ENCODE results near the gene SOX5.

The SOX5 gene

DNA sequence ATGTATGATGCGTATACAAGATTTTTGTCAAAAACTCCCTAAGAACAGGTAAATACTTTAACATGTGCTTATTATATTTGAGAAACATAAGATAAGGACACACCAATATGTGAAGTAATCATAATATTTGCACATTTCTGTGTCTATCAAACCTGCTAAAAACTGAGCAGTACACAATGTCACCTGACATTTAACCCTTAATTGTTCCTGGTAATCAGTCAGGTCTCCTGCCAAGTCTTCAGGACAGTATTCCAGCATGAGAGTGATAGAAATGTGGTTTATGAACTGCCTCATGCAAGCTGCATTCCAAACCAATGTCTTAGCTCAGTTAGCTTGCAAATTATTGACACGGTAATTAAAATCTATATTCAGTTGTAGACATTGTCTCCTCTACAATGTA lies 4.2 kb downstream of the SOX5 start:
- Histone ChIP-seq H3K9me3 (ENCODE audit: insufficient read depth, low read depth, low read length) (no peaks in the 10 kb centered on the region), H3K4me3 (ENCODE audit: low read length) (no peak overlapping the region), H3K27ac (ENCODE audit: low read length) (no peak overlapping the region), H3K27me3 (ENCODE audit: insufficient read depth, low read length) (peaks cover 22% of the 10 kb centered on the region), H3K36me3 (ENCODE audit: insufficient read depth, low read depth, low read length) (no peaks in the 10 kb centered on the region), H3K9ac (ENCODE audit: low read depth, low read length) (no peak overlapping the region), H3K4me1 (ENCODE audit: insufficient read depth, low read length) (peaks cover 10% of the 10 kb centered on the region; the same call in 1 of the 2 replicates)

DNA sequence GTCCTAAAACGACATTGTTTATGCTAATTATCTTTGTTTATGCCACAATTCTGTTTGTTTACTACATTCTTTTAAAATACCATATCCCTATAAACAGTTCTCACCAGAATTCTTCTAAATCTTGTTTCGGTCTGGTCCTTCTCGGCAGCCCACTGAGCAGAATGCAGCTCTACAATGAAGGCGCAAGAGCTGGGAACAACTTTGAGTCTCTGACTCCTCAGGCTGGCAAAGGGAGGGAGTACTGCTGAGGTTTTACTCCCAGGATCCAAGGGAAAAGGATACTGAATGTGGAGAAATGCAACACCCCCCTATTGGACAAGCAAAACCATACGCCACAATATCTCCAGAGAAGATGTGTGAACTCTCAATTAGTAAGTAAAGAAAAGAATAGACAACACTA lies 5.4 kb downstream of the SOX5 start:
- Histone ChIP-seq H3K9me3 (ENCODE audit: insufficient read depth, low read depth, low read length) (no peaks in the 10 kb centered on the region), H3K27me3 (ENCODE audit: insufficient read depth, low read length) (peaks cover 10% of the 10 kb centered on the region), H3K36me3 (ENCODE audit: insufficient read depth, low read depth, low read length) (no peaks in the 10 kb centered on the region), H3K4me1 (ENCODE audit: insufficient read depth, low read length) (peaks cover 8% of the 10 kb centered on the region; the same call in 1 of the 2 replicates), H3K27ac (ENCODE audit: low read length) (no peak overlapping the region), H3K4me3 (ENCODE audit: low read length) (0 out of 2 replicates have a peak overlapping the region, but pooled peaks have one; percentile 7), H3K9ac (ENCODE audit: low read depth, low read length) (no peak overlapping the region; the same call in 1 of the 2 replicates)

DNA sequence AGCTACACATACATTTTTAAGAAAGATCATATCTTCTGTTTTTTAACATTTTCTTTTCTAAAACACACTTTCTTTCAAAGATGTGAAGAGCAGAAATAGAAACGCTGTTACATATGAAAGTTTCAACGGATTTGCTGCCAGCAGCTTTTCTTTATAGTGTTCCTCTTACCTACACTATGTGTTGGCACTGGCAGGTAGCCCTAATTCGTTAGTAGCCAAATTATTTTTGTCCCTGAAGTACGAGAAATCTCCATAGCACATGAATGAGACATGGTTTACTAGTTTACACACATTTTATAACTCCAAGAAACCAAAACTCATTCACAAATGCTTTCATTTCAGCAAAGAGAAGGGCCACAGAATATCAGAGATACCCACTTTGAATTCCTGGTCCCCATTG lies 6.6 kb downstream of the SOX5 start:
- Histone ChIP-seq H3K4me3 (ENCODE audit: low read length) (no peak overlapping the region), H3K9ac (ENCODE audit: low read depth, low read length) (no peak overlapping the region), H3K9me3 (ENCODE audit: insufficient read depth, low read depth, low read length) (no peaks in the 10 kb centered on the region), H3K4me1 (ENCODE audit: insufficient read depth, low read length) (peaks cover 3% of the 10 kb centered on the region; the same call in 1 of the 2 replicates), H3K27ac (ENCODE audit: low read length) (no peak overlapping the region), H3K36me3 (ENCODE audit: insufficient read depth, low read depth, low read length) (no peaks in the 10 kb centered on the region), H3K27me3 (ENCODE audit: insufficient read depth, low read length) (no peaks in the 10 kb centered on the region; the same call in 1 of the 2 replicates)

DNA sequence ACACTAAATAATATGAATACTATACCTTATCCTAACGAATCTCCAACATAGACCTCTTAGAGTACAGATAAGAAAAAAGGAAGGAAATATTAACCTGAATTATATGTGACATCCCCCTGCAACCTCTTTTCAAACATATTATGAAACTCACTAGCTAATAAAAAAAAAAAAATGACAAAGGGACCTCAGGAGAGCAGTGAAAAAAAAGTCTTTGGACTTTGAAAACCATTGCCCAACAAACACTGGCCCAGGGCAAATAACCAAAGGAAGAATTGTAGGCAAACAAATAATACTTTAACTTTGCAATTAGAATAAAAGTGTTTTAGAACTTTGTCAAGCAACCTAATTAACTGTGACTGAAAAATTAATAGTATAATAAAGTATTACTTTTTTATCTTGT lies 7.7 kb downstream of the SOX5 start:
- Histone ChIP-seq H3K36me3 (ENCODE audit: insufficient read depth, low read depth, low read length) (no peaks in the 10 kb centered on the region), H3K9me3 (ENCODE audit: insufficient read depth, low read depth, low read length) (no peaks in the 10 kb centered on the region), H3K27me3 (ENCODE audit: insufficient read depth, low read length) (no peaks in the 10 kb centered on the region), H3K9ac (ENCODE audit: low read depth, low read length) (no peak overlapping the region), H3K27ac (ENCODE audit: low read length) (no peak overlapping the region), H3K4me1 (ENCODE audit: insufficient read depth, low read length) (peaks cover 3% of the 10 kb centered on the region; the same call in 1 of the 2 replicates), H3K4me3 (ENCODE audit: low read length) (no peak overlapping the region)

- Histone ChIP-seq H3K4me3 (ENCODE audit: low read length) (no peak overlapping the region), H3K27me3 (ENCODE audit: insufficient read depth, low read length) (no peaks in the 10 kb centered on the region), H3K4me1 (ENCODE audit: insufficient read depth, low read length) (no peaks in the 10 kb centered on the region), H3K9me3 (ENCODE audit: insufficient read depth, low read depth, low read length) (no peaks in the 10 kb centered on the region), H3K9ac (ENCODE audit: low read depth, low read length) (no peak overlapping the region), H3K36me3 (ENCODE audit: insufficient read depth, low read depth, low read length) (no peaks in the 10 kb centered on the region), H3K27ac (ENCODE audit: low read length) (no peak overlapping the region)
Measured at GRCh38 chr12:23938422-23938821, 11.0 kb downstream of the SOX5 start.

DNA sequence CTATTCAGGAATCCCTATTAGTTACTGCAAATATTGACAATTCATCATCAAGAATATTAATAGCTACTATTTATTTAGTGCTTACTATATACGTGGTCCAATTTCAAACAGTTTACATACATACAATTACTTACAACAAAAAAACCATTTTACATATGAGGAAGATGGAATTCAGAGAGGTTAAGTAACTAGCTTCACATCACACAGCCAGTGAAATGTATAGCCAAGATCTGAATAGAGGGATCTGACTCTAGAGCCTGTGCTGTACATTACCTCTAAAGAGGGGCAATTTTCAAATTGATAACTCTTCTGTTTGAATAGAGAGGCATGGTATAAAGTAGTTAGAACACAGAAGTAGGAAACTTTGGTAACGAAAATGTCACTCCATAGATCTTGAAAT lies 18.3 kb downstream of the SOX5 start:
- Histone ChIP-seq H3K9ac (ENCODE audit: low read depth, low read length) (no peak overlapping the region), H3K9me3 (ENCODE audit: insufficient read depth, low read depth, low read length) (no peaks in the 10 kb centered on the region), H3K36me3 (ENCODE audit: insufficient read depth, low read depth, low read length) (no peaks in the 10 kb centered on the region), H3K4me1 (ENCODE audit: insufficient read depth, low read length) (no peaks in the 10 kb centered on the region), H3K4me3 (ENCODE audit: low read length) (no peak overlapping the region), H3K27me3 (ENCODE audit: insufficient read depth, low read length) (no peaks in the 10 kb centered on the region), H3K27ac (ENCODE audit: low read length) (no peak overlapping the region)

DNA sequence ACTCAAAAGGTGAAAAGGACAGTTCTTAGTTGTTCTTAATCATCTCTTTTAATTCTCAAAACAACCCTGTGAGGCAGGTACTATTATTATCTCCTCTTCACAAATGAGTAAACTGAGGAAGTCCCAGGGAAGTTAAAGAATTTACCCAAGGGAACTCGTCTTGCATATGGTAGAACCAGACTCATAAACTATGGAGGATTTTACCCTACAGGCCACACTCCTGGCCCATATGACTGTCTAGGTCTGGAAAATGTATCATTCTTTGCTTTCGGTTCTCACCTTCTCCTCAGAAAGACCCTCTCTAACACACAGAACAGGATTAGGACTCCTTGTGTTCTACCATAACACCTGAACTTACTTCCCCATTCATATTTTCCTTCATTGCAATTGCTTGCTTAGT lies 18.9 kb downstream of the SOX5 start:
- no peaks in the 10 kb centered on the region for H3K27me3 ChIP-seq (ENCODE audit: insufficient read depth, low read length)
- no peak overlapping the region for H3K9ac ChIP-seq (ENCODE audit: low read depth, low read length)
- no peak overlapping the region for H3K4me3 ChIP-seq (ENCODE audit: low read length)
- H3K4me1 ChIP-seq (ENCODE audit: insufficient read depth, low read length), result no peaks in the 10 kb centered on the region
- H3K27ac ChIP-seq (ENCODE audit: low read length), result no peak overlapping the region
- no peaks in the 10 kb centered on the region for H3K36me3 ChIP-seq (ENCODE audit: insufficient read depth, low read depth, low read length)
- no peaks in the 10 kb centered on the region for H3K9me3 ChIP-seq (ENCODE audit: insufficient read depth, low read depth, low read length)

DNA sequence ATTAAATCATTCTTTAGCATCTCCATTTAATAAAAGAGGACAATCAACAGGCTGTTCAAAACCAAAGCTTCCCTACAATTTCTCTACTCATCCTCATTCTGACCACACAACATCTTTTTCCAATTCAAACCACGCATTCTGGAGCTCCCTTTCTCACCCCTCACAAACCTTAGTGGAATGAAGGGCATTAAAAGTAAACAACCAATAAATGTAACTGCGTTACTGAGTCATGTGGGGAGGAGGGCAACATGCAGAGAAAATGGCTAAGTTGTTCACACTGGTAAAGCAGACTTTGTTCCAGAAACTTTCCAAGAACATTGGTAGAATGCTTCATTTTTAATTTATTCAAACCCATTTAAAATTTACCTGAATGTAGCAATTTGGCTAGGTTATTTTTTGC lies 19.6 kb downstream of the SOX5 start:
- H3K4me1 ChIP-seq (ENCODE audit: insufficient read depth, low read length), result no peaks in the 10 kb centered on the region
- H3K9ac ChIP-seq (ENCODE audit: low read depth, low read length), result no peak overlapping the region
- no peaks in the 10 kb centered on the region for H3K27me3 ChIP-seq (ENCODE audit: insufficient read depth, low read length)
- no peaks in the 10 kb centered on the region for H3K36me3 ChIP-seq (ENCODE audit: insufficient read depth, low read depth, low read length)
- H3K9me3 ChIP-seq (ENCODE audit: insufficient read depth, low read depth, low read length), result no peaks in the 10 kb centered on the region
- H3K27ac ChIP-seq (ENCODE audit: low read length), result no peak overlapping the region
- H3K4me3 ChIP-seq (ENCODE audit: low read length), result no peak overlapping the region

GRCh38 chr12:23927907-23928306 lies 21.6 kb downstream of the SOX5 start:
- Histone ChIP-seq H3K4me3 (ENCODE audit: low read length) (no peak overlapping the region), H3K27ac (ENCODE audit: low read length) (no peak overlapping the region), H3K36me3 (ENCODE audit: insufficient read depth, low read depth, low read length) (no peaks in the 10 kb centered on the region), H3K27me3 (ENCODE audit: insufficient read depth, low read length) (no peaks in the 10 kb centered on the region), H3K4me1 (ENCODE audit: insufficient read depth, low read length) (no peaks in the 10 kb centered on the region), H3K9ac (ENCODE audit: low read depth, low read length) (no peak overlapping the region), H3K9me3 (ENCODE audit: insufficient read depth, low read depth, low read length) (no peaks in the 10 kb centered on the region)

GRCh38 chr12:23921099-23921856 lies 28.2 kb downstream of the SOX5 start:
- H3K27ac ChIP-seq (ENCODE audit: low read length), result no peak overlapping the region
- H3K4me1 ChIP-seq (ENCODE audit: insufficient read depth, low read length), result no peaks in the 10 kb centered on the region
- no peak overlapping the region for H3K9ac ChIP-seq (ENCODE audit: low read depth, low read length)
- H3K27me3 ChIP-seq (ENCODE audit: insufficient read depth, low read length), result no peaks in the 10 kb centered on the region
- H3K36me3 ChIP-seq (ENCODE audit: insufficient read depth, low read depth, low read length), result no peaks in the 10 kb centered on the region
- no peak overlapping the region for H3K4me3 ChIP-seq (ENCODE audit: low read length)
- H3K9me3 ChIP-seq (ENCODE audit: insufficient read depth, low read depth, low read length), result no peaks in the 10 kb centered on the region

GRCh38 chr12:23911574-23911973 lies 37.9 kb downstream of the SOX5 start:
- Histone ChIP-seq H3K27ac (ENCODE audit: low read length) (no peak overlapping the region), H3K9me3 (ENCODE audit: insufficient read depth, low read depth, low read length) (no peaks in the 10 kb centered on the region), H3K4me3 (ENCODE audit: low read length) (no peak overlapping the region), H3K4me1 (ENCODE audit: insufficient read depth, low read length) (peaks cover 3% of the 10 kb centered on the region; the same call in 1 of the 2 replicates), H3K9ac (ENCODE audit: low read depth, low read length) (no peak overlapping the region), H3K36me3 (ENCODE audit: insufficient read depth, low read depth, low read length) (no peaks in the 10 kb centered on the region), H3K27me3 (ENCODE audit: insufficient read depth, low read length) (no peaks in the 10 kb centered on the region)

DNA sequence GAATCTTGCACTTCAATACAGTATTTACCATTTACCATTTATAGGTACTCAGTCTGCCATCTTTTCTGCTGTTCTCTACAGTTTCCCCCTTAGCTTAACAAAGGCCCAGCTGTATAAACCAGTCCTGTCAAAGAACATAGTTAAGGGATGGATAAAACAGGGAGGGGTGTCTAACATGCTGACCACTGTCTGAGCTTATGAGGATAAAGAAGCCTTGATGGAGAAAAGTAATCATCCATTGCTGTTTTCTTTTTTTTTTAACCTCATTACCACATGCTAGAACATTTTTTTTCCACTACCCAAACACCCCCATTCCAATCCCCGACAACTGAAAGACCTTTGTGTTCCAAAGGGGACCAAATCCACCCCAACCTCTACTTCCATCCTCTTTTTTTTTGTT lies 39.9 kb downstream of the SOX5 start:
- no peaks in the 10 kb centered on the region for H3K27me3 ChIP-seq (ENCODE audit: insufficient read depth, low read length)
- no peaks in the 10 kb centered on the region for H3K9me3 ChIP-seq (ENCODE audit: insufficient read depth, low read depth, low read length)
- H3K36me3 ChIP-seq (ENCODE audit: insufficient read depth, low read depth, low read length), result no peaks in the 10 kb centered on the region
- H3K27ac ChIP-seq (ENCODE audit: low read length), result no peak overlapping the region
- no peak overlapping the region for H3K4me3 ChIP-seq (ENCODE audit: low read length)
- peaks cover 5% of the 10 kb centered on the region; the same call in 1 of the 2 replicates for H3K4me1 ChIP-seq (ENCODE audit: insufficient read depth, low read length)
- H3K9ac ChIP-seq (ENCODE audit: low read depth, low read length), result no peak overlapping the region
